ENCODE measurements around the gene SYT9.

Gene SYT9, protein sequence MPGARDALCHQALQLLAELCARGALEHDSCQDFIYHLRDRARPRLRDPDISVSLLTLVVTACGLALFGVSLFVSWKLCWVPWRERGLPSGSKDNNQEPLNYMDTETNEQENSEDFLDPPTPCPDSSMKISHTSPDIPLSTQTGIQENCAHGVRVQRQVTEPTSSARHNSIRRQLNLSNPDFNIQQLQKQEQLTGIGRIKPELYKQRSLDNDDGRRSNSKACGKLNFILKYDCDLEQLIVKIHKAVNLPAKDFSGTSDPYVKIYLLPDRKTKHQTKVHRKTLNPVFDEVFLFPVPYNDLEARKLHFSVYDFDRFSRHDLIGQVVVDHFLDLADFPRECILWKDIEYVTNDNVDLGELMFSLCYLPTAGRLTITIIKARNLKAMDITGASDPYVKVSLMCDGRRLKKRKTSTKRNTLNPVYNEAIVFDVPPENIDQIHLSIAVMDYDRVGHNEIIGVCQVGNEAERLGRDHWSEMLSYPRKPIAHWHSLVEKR

DNA sequence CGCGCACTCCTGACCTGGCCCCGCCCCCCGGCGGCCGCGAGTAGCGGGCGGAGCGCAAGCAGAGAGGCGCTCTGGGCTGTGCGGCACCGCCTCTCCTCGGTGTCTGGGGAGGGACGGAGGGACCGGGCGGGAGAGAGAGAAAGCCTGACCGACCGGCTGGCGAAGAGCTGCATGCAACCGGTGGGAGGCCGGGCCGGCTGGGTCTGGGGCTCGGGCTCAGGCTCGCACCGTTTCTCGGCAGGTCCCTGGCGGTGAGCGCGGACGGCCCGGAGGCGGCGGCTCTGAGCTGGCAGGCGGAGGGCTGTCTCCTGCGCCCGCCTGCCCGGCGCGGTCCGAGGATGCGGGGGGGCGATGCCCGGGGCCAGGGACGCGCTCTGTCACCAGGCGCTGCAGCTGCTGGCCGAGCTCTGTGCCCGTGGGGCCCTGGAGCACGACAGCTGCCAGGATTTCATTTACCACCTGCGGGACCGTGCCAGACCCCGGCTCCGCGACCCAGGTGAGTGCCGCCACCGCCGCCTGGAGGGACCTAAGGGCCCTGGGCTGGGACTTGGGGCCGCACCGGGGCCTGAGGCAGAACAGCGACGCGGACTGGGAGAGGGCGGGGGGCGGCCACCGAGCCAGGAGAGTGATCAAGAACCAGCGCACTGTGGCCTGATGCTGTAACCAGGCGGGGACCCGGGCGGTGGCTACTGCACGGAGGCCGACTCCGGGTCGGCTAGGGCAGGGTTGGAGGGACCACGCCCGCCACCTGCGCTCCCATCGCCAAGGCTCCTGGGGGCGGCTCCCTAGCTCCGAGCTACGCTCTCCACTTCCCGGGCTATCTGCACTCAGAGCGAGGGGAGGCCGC is at the start of gene SYT9:
Gene SYT9, plus strand, starts transcription at position 69 of the 847 bp plus-strand sequence. Its CDS starts 283 bp downstream, at position 352.
- DNase-seq: no peak

- no peak for DNase-seq
These were observed 49.3 kb upstream of the SYT9 start for GRCh38 chr11:7202412-7202811.

GRCh38 chr11:7204778-7205177 is 46.9 kb upstream of the SYT9 start:
- no peak for DNase-seq

- no peak for DNase-seq
These were observed 43.3 kb upstream of the SYT9 start for GRCh38 chr11:7208391-7208790.

- DNase-seq: no peak
These were observed 32.2 kb upstream of the SYT9 start for GRCh38 chr11:7219491-7219890.

DNA sequence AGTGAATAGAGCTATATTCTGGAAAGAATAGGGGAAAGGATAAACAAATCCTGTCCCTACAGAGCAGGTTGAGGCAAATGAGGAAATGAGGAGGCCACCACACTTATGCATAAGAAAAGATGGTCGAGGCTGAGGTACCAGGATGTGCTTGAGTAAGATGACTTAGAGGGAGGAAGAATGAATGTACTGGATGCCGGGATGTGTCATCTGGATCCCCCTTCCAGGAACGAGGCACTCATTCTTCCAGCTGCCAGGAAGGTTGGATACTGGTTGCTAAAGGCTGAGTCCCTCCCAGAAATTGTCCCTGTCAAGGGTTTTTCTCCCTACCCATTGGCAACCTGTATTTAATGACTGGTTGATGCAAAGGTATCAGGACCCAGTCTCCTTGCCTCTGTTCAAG is 31.1 kb upstream of the SYT9 start:
- DNase-seq: no peak

GRCh38 chr11:7222619-7223018 is 29.1 kb upstream of the SYT9 start:
- DNase-seq: no peak

DNA sequence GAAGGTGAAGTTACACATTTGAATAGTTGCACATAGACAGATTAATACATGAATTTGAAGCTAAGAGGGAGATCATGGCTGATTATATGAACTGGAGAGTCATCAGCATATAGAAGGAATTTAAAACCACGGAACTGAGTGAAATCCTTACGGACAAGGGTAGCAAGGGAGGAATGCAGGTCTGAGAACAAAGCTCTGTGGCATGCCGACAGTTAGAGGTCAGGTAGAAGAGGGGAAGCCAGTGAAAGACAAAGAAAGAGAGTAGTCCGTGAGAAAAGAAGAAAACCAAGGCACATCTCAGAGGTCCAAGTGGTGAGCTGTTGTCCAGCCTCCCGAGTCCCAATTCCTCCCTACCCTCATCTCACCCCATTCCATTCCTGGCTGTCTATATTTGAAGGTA is 11.8 kb upstream of the SYT9 start:
- DNase-seq: no peak

DNA sequence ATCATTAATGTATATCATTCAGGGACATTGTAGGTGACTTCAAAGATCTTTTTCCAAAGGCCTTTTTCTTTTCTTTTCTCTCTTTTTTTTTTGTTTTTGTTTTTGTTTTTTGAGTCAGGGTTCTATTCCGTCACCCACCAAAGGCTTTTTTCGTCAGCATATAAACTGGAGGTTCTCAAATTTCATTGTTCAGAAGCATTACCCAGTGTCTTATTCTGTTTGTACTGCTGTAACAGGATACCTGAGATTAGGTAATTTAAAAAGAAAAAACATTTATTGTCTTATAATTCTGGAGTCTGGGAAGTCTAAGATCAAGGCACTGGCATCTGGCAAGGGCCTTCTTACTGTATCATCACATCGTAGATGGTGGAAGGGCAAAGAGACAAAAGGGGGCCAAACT is 6.4 kb upstream of the SYT9 start:
- no peak for DNase-seq

DNA sequence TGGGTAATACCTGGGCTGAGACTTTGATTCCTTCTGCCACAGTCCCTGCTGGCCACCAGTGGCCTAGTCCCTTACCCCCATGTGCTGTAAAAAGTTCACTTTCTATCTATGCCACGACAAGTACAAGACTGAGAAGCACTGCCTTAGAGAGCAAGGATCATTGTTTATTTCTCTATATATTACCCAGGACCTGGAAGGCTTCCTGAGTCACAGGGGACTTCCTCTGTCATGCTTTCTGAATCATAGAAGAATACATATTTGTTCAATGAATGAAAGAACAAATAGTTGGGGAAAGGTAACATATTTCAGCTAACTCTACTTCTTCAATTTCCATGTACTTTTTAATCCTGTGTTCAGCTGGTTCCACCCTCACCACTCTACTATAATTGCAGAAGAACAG is 5.5 kb upstream of the SYT9 start:
- no peak for DNase-seq

DNA sequence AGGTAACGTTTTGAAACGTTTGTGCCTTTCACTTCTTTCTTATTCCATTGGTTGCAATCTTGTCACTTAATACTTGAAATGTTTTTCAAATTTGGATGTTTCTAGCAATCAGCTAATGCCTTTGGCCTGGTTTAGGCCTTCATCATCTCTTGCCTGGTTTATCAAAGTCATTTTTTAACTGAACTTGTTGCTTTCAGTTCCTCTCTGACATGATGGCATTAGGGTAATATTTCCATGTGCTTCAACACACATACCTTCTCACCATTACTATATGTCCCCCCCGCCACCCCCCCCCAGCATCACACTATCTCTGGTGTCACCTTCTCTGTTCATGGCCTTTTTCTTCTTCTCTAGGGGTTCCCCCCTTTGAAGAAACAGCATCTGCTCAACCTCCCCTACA is 1.5 kb upstream of the SYT9 start:
- no peak for DNase-seq

DNA sequence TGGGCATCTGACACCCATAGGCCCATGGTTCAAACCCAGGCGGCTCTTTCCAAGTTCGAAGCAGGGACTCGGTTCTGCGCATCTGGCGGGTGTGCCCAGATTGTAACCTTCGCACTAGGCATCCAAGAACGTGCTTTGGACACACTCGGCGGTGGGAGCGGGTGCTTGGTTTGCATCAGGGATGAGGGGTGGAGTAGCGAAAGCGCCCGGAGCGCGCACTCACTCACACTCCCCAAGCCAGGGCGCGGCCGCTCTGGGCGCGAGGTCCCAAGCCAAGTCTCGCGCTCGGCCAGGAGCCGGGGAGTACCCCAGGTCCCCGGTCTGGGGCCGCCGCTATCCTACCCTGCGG is 243 bp upstream of the SYT9 start:
- DNase-seq: no peak

DNA sequence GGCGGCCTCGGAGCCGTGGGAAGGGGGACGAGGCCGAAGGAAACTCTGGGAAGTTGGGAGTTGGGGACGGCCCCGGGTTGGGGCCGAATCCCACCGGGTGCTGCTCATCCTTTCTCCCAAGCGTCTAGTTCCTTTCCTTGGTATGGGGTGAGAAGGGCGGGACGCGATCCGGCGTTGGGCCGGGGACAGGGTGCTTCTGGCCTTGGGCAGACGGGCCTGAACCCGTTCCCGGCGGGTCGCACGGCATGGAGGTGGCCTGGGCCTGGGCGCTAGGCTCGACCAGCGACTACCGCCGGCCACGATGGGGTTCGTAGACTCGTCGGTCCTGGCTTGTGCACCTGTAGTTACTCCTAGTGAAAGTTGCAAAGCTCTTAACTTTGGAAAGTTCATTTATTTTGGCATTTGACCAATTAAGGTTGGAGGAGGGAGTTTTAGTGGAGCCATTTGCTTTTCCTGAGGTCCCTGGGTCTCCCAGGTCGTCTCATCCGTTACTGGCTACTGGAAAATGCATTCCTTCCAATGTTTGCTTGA is 1.0 kb downstream of the SYT9 start:
- no peak for DNase-seq

DNA sequence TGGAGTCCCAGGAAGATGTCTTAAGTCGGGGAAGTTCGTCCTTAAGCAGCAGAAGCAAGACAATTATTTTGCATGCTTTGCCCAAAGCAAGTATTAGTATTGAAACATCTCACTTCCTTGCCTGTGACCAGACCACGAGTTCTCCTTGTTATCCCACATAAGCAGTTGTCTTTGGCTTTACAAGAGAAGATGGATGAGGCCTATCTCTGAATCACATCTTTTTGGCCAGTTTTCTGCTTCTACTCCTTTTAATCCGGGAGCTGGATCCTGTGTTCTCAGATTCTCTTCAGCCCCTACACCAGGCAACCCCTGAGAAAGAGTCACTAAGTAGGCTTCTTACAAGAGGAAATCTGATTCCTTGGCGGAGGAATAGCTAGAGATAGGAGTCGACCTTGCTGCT is 2.1 kb downstream of the SYT9 start:
- DNase-seq: no peak

DNA sequence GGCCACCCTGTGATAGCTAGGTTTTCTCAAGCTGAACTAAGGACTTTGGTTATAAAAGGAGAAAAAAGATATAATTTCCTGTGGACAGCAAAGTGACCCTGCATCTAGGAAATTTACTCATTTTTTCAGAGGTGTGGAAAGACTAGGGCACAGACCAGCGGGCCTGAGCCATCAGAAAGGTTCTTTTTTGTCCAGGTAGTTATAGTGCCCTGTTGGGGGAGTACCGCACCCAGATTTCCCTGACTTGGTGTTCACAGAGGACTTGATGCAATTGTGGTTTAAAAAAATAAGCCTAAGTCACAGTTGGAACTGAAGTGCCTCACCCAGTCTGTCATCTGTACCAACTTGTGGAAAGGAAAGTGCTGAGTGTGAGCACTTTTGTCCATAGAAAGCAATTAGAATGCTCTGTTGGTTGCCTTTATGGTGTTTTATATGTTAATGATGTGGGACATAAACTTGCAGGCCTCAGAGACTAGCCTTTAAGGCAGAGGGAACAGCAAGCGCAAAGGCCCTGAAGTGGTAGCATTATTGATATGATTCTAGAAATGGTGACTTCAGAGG is 3.1 kb downstream of the SYT9 start:
- DNase-seq: no peak

DNA sequence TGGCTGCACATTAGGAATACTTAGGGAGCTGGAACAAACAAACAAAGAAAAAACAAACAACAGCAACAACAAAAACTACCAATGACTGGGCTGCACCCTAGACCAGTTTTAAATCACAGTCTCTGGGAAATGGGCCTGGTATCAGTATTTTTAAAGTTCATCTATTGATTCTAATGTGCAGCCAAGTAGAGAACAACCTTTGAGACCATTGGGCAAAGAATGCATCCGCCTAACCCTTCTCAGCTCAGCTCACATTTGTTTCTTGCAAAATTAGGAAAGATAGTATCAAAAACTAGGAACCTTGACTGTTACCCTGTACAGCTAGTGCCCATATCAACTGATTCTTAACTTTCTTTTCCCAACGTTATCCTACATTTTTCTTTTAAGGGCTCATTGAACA is 5.2 kb downstream of the SYT9 start:
- no peak for DNase-seq

DNA sequence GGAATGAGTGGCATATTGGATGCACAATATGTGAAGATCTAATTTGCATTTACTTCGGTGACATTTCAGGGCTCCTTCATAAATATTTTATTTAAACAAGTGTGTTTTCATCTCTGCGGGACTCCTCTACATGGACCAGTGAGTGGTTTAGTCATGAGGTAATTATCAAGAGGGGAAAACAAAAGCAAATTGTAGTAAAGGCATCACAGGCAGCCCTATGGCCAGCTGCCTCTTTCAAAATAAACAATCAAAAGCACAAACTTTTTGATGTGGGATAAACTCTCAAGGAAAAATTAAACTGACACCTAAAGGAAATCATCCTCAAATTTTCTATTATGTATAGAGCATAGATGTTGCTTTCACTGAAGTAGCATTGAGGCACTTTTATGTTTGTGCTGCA is 6.0 kb downstream of the SYT9 start:
- DNase-seq: no peak

DNA sequence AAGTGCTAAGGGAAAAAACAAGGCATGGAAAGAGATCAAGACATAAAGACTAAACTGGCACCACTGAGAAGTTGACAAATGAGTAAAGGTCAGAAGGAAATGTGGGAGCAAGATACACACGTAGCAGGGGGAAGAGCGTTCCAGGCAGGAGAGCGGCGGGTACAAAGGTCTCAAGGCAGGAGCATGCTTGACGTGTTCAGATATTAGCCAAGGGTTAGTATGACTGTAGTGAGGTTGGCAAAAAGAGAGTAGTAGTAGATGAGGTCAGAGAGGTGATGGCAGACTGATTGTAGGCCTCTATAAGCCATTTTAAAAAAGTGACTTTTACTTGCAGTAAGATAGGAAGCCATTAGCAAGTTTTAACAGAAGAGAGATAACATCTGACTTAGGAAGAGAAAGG is 9.9 kb downstream of the SYT9 start:
- no peak for DNase-seq

- DNase-seq: no peak
These were observed 11.0 kb downstream of the SYT9 start for GRCh38 chr11:7262672-7263071.

DNA sequence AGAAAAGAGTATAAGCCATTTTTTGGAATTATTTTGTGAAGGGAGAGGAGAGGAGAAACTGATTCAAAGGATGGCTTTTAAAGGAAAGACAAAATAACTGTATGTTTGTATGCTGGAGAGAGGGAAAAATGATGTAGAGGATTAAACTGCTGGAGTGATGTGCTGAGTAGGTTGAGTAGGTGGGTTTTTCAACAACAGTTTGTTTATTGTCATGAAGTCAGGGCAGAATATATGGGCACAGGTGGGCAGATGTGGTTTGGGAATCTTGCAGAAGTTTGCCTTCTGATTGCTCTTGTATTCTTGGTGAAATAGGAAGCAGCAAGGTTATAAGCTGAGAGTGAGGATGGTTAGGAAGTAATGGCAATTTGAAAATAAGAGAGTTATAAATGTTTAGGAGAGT is 12.1 kb downstream of the SYT9 start:
- no peak for DNase-seq

GRCh38 chr11:7268758-7269157 is 17.1 kb downstream of the SYT9 start:
- DNase-seq: no peak

GRCh38 chr11:7270233-7270865 is 18.6 kb downstream of the SYT9 start:
- no peak for DNase-seq

GRCh38 chr11:7272373-7272772 is 20.7 kb downstream of the SYT9 start:
- DNase-seq: no peak
